Fibroblast of lung (primary cell): ENCODE measurements around the gene YBX1.

Experiments used
- CTCF ChIP-seq, 2 donors: IDR thresholded peaks in 1 of 2; conservative IDR thresholded peaks in 1 of 2; 1 replicate in 1 of 2; 2 replicates in 1 of 2; pipeline ENCODE4 v1.5.1; 2011 to 2012; ENCODE audit warnings: low read length in 2 of 2, control low read depth in 1 of 2, inconsistent platforms in 1 of 2, low read depth in 1 of 2, mild to moderate bottlenecking in 1 of 2
- EZH2 ChIP-seq: IDR thresholded peaks from 2 replicates; pipeline ENCODE4 v1.5.1; 2012; ENCODE audit warnings: low read length, control low read depth, mild to moderate bottlenecking; ENCODE audit errors: missing control alignments

- TF ChIP-seq CTCF (conservative IDR thresholded peaks at IDR 0.05 in 1 of 2, IDR thresholded peaks at IDR 0.05 in 1 of 2; ENCODE audit: low read depth in 1 of 2, low read length in 2 of 2) (no peak), EZH2 (no peak)
Observed at GRCh38 chr1:42680055-42680454, 2.2 kb upstream of the YBX1 start.
